Caco-2 (cell line): ENCODE data around the gene UPF2. TPM values are rescaled to one million over a fixed set of nuclear protein-coding genes. Genes with fewer than 3 reads are reported as not detected.

Experiments
- BruUV-seq: library from RNA; stranded (reverse); fragments of 400-500 nt; replicated peaks from 2 replicates; lab custom pipeline; 2021; lab: Mats Ljungman, UMichigan
- CTCF ChIA-PET: fragments of 300-600 bp; sonication (Branson Sonifier 250); formaldehyde crosslinking; loops from one replicate; lab custom pipeline; 2022; ENCODE audit warnings: antibody characterized with exemption; lab: Charles Lee
- POLR2A ChIA-PET: fragments of 300-600 bp; sonication (Branson Sonifier 250); formaldehyde crosslinking; loops from one replicate; lab custom pipeline; 2022; ENCODE audit warnings: antibody characterized with exemption; lab: Charles Lee
- DNase-seq, 2 experiments: peaks; one replicate each; pipeline versions ENCODE4 v3.0.0 to v3.0.0-alpha.2; 2020 to 2022
- H3K27me3 ChIP-seq: replicated peaks from 2 replicates; pipeline ENCODE4 v1.6.0; 2011; ENCODE audit warnings: low read length; ENCODE audit not compliant: control insufficient read depth, insufficient read depth
- H3K36me3 ChIP-seq: 2 replicates; pipeline ENCODE4 v1.5.1; 2011; ENCODE audit warnings: low read length; ENCODE audit not compliant: control insufficient read depth, insufficient read depth
- H3K4me1 ChIP-seq: fragments of 250-450 bp; sonication (Bioruptor Pico); 2 replicates; pipeline ENCODE4 v1.5.1; 2020; ENCODE audit warnings: mild to moderate bottlenecking
- H3K4me3 ChIP-seq: 2 replicates; pipeline ENCODE4 v1.5.1; 2011; ENCODE audit warnings: low read depth, mild to moderate bottlenecking, control low read depth, low read length
- H3K9me3 ChIP-seq: fragments of 250-450 bp; sonication (Bioruptor Pico); 2 replicates; pipeline ENCODE4 v1.5.1; 2020; ENCODE audit warnings: mild to moderate bottlenecking, moderate library complexity
- H3K27ac Mint-ChIP-seq: one replicate; pipeline ENCODE4 v1.8.0; 2022; ENCODE audit warnings: mixed read lengths; ENCODE audit not compliant: unreplicated experiment
- H3K27me3 Mint-ChIP-seq: one replicate; pipeline ENCODE4 v1.8.0; 2022; ENCODE audit warnings: mixed read lengths; ENCODE audit not compliant: insufficient read depth, unreplicated experiment
- H3K36me3 Mint-ChIP-seq: one replicate; pipeline ENCODE4 v1.8.0; 2022; ENCODE audit warnings: mild to moderate bottlenecking, mixed read lengths; ENCODE audit not compliant: insufficient read depth, unreplicated experiment
- H3K4me1 Mint-ChIP-seq: one replicate; pipeline ENCODE4 v1.8.0; 2022; ENCODE audit warnings: low read depth, mixed read lengths; ENCODE audit not compliant: unreplicated experiment
- H3K4me3 Mint-ChIP-seq: one replicate; pipeline ENCODE4 v1.8.0; 2022; ENCODE audit warnings: mild to moderate bottlenecking, moderate library complexity, mixed read lengths; ENCODE audit not compliant: unreplicated experiment
- H3K9me3 Mint-ChIP-seq: one replicate; pipeline ENCODE4 v1.8.0; 2022; ENCODE audit warnings: mixed read lengths; ENCODE audit not compliant: unreplicated experiment
- CTCF ChIP-seq, 2 experiments: fragments of 200-600 bp in 1 of 2; IDR thresholded peaks; 1 replicate in 1 of 2; 2 replicates in 1 of 2; pipeline versions ENCODE4 v1.5.1 to v1.8.0; 2011 to 2022; ENCODE audit warnings: antibody characterized with exemption in 1 of 2, control low read depth in 1 of 2, inconsistent platforms in 1 of 2, low read depth in 1 of 2, low read length in 1 of 2, mild to moderate bottlenecking in 1 of 2, moderate library complexity in 1 of 2; ENCODE audit not compliant: insufficient read depth in 1 of 2, severe bottlenecking in 1 of 2, unreplicated experiment in 1 of 2
- intact Hi-C: fragments of 100-400 bp; cut with micrococcal nuclease; formaldehyde crosslinking; loops from one replicate; pipeline ENCODE4 v1.10.0; 2022; ENCODE audit not compliant: unreplicated experiment
- total RNA-seq: library from RNA; stranded (reverse); gene quantifications from 2 replicates; pipeline ENCODE4 v1.2.3, GENCODE V29; 2022

Gene UPF2
- total RNA-seq, 1 experiment from 2014 or later = 40.6 TPM

GRCh38 chr10:12006671-12007070, 35.9 kb downstream of the UPF2 start:
- Histone ChIP-seq H3K4me3 (no peak overlapping the region), H3K4me1 (no peaks in the 10 kb centered on the region), H3K36me3 (peaks cover 7% of the 10 kb centered on the region), H3K9me3 (peaks cover 15% of the 10 kb centered on the region), H3K27me3 (no peaks in the 10 kb centered on the region)
- BruUV-seq = no TSS peak
- no peaks in the 10 kb centered on the region for H3K27me3 Mint-ChIP-seq
- H3K4me3 Mint-ChIP-seq = no peak overlapping the region
- H3K9me3 Mint-ChIP-seq = peaks cover 13% of the 10 kb centered on the region
- intact Hi-C loops = no loop called here
- ChIA-PET POLR2A (no interaction called here), CTCF (no interaction called here)
- H3K27ac Mint-ChIP-seq = no peak overlapping the region
- DNase-seq = no peak
- H3K36me3 Mint-ChIP-seq = peaks cover 76% of the 10 kb centered on the region
- no peaks in the 10 kb centered on the region for H3K4me1 Mint-ChIP-seq
- no peak for TF ChIP-seq CTCF (IDR thresholded peaks at IDR 0.05; ENCODE audit: insufficient read depth in 1 of 2, low read depth in 1 of 2, low read length in 1 of 2, severe bottlenecking in 1 of 2, unreplicated experiment in 1 of 2)

GRCh38 chr10:11993834-11994468, 48.7 kb downstream of the UPF2 start:
- Mint-ChIP-seq H3K9me3 (no peaks in the 10 kb centered on the region), H3K4me3 (no peak overlapping the region), H3K27me3 (no peaks in the 10 kb centered on the region), H3K27ac (no peak overlapping the region), H3K36me3 (peaks cover 87% of the 10 kb centered on the region), H3K4me1 (peaks cover 7% of the 10 kb centered on the region)
- Histone ChIP-seq H3K27me3 (no peaks in the 10 kb centered on the region), H3K4me3 (no peak overlapping the region), H3K4me1 (no peaks in the 10 kb centered on the region), H3K36me3 (peaks cover 4% of the 10 kb centered on the region), H3K9me3 (no peaks in the 10 kb centered on the region)
- no peak for TF ChIP-seq CTCF (IDR thresholded peaks at IDR 0.05; ENCODE audit: insufficient read depth in 1 of 2, low read depth in 1 of 2, low read length in 1 of 2, severe bottlenecking in 1 of 2, unreplicated experiment in 1 of 2)
- ChIA-PET POLR2A (no interaction called here), CTCF (interaction anchor here (1.3 kb wide), 1 partner anchor 211 kb away, joined by 6 read pairs; no protein-coding TSS in a partner anchor)
- no TSS peak for BruUV-seq
- intact Hi-C loops = no loop called here
- DNase-seq = no peak

DNA sequence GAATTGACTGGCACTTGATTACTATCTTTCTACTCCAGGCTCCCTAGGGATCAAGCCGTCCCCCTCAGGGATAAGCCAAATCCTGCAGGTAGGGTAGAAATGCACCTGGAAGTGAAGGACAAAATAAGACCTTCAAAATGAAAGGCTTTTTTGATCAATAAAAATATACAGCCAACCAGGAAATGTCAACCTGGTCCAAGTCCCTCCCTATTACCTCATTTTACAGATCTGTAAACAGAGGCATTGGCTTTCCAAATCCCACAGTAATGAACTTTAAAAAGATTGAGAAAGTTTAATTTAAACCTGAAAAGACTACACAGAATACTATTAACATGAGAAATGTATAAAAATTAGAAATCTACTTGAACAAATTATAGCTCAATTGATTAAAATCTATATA, 53.7 kb downstream of the UPF2 start:
- intact Hi-C loops = loop anchor here (5.0 kb wide), 1 partner anchor 472 kb away; no protein-coding TSS in a partner anchor
- H3K36me3 Mint-ChIP-seq = peaks cover 82% of the 10 kb centered on the region
- ChIA-PET POLR2A (no interaction called here), CTCF (interaction anchor here (0.6 to 0.8 kb wide), 2 partner anchors 54 to 207 kb away, joined by 3 read pairs; no protein-coding TSS in a partner anchor)
- Histone ChIP-seq H3K4me1 (peaks cover 11% of the 10 kb centered on the region), H3K36me3 (0 out of 2 replicates have a peak, but pooled peaks cover 2% of the 10 kb centered on the region), H3K27me3 (no peaks in the 10 kb centered on the region), H3K4me3 (no peak overlapping the region), H3K9me3 (no peaks in the 10 kb centered on the region)
- H3K4me1 Mint-ChIP-seq = peaks cover 12% of the 10 kb centered on the region
- H3K27me3 Mint-ChIP-seq = no peaks in the 10 kb centered on the region
- DNase-seq = no peak
- no peak overlapping the region for H3K4me3 Mint-ChIP-seq
- no peak overlapping the region for H3K27ac Mint-ChIP-seq
- no TSS peak for BruUV-seq
- no peak for TF ChIP-seq CTCF (IDR thresholded peaks at IDR 0.05; ENCODE audit: insufficient read depth in 1 of 2, low read depth in 1 of 2, low read length in 1 of 2, severe bottlenecking in 1 of 2, unreplicated experiment in 1 of 2)
- no peaks in the 10 kb centered on the region for H3K9me3 Mint-ChIP-seq
